A673 (cell line): ENCODE data around the gene TUBGCP3. TPM values are rescaled to one million over a fixed set of nuclear protein-coding genes. Genes with fewer than 3 reads are reported as not detected.

Source experiments
- BruUV-seq: library from RNA; stranded (reverse); fragments of 400-500 nt; replicated peaks from 2 replicates; lab custom pipeline; 2021; lab: Mats Ljungman, UMichigan
- CTCF ChIA-PET: fragments of 300-600 bp; sonication (Branson Sonifier 250); formaldehyde crosslinking; loops from one replicate; lab custom pipeline; 2022; ENCODE audit warnings: antibody characterized with exemption; lab: Charles Lee
- POLR2A ChIA-PET: fragments of 300-600 bp; sonication (Branson Sonifier 250); formaldehyde crosslinking; loops from one replicate; lab custom pipeline; 2022; ENCODE audit warnings: antibody characterized with exemption; ENCODE audit not compliant: low non-redundant PET; lab: Charles Lee
- DNase-seq: peaks from one replicate; pipeline ENCODE4 v3.0.0-alpha.2; 2015; ENCODE audit warnings: low spot score
- H3K27ac ChIP-seq: fragments of 200-600 bp; sonication (generic); 2 replicates; pipeline ENCODE4 v1.5.1; 2016; ENCODE audit warnings: mixed run types, low read depth, mild to moderate bottlenecking, mixed read lengths, antibody characterized with exemption, low read length; ENCODE audit not compliant: poor library complexity, severe bottlenecking
- H3K27me3 ChIP-seq: fragments of 200-600 bp; sonication (generic); replicated peaks from 2 replicates; pipeline ENCODE4 v1.6.1; 2017; ENCODE audit warnings: mixed run types, low read depth, mild to moderate bottlenecking, mixed read lengths, antibody characterized with exemption, low read length; ENCODE audit not compliant: insufficient read depth, poor library complexity
- H3K36me3 ChIP-seq: fragments of 200-600 bp; sonication (generic); 2 replicates; pipeline ENCODE4 v1.6.1; 2016; ENCODE audit warnings: mixed run types, mild to moderate bottlenecking, mixed read lengths, antibody characterized with exemption, low read length; ENCODE audit not compliant: insufficient read depth, poor library complexity, severe bottlenecking
- H3K4me1 ChIP-seq: fragments of 200-600 bp; sonication (generic); 2 replicates; pipeline ENCODE4 v1.6.1; 2017; ENCODE audit warnings: mixed run types, mild to moderate bottlenecking, mixed read lengths, antibody characterized with exemption, low read length; ENCODE audit not compliant: insufficient read depth, poor library complexity, severe bottlenecking
- H3K4me3 ChIP-seq: fragments of 200-600 bp; sonication (generic); 2 replicates; pipeline ENCODE4 v1.5.1; 2016; ENCODE audit warnings: low read depth, mixed run types, mild to moderate bottlenecking, mixed read lengths, low read length; ENCODE audit not compliant: poor library complexity, severe bottlenecking
- H3K9me3 ChIP-seq: fragments of 200-600 bp; sonication (generic); 2 replicates; pipeline ENCODE4 v1.6.1; 2016; ENCODE audit warnings: mixed run types, low read depth, mild to moderate bottlenecking, mixed read lengths, antibody characterized with exemption, low read length; ENCODE audit not compliant: poor library complexity, severe bottlenecking
- EZH2 ChIP-seq: fragments of 200-600 bp; sonication (generic); IDR thresholded peaks from 2 replicates; pipeline ENCODE4 v1.6.1; 2017; ENCODE audit warnings: borderline replicate concordance, low read depth, mild to moderate bottlenecking, mixed read lengths, antibody characterized with exemption, low read length; ENCODE audit not compliant: poor library complexity, severe bottlenecking
- intact Hi-C: fragments of 100-400 bp; cut with micrococcal nuclease; formaldehyde crosslinking; loops from one replicate; pipeline ENCODE4 v1.10.0; 2022; ENCODE audit not compliant: unreplicated experiment
- total RNA-seq: library from RNA; stranded (reverse); gene quantifications from 2 replicates; pipeline ENCODE4 v1.2.3, GENCODE V29; 2021
- TF ChIP-seq, protein P1 (sequence below): fragments of 300-800, 200-600 bp; sonication (generic); conservative IDR thresholded peaks from 2 replicates; pipeline ENCODE4 v1.5.1; 2017; ENCODE audit warnings: low read depth, mild to moderate bottlenecking, antibody characterized with exemption, low read length, moderate library complexity, mixed read lengths

TUBGCP3 gene
- total RNA-seq, 1 experiment from 2014 or later: 61.4 TPM

DNA sequence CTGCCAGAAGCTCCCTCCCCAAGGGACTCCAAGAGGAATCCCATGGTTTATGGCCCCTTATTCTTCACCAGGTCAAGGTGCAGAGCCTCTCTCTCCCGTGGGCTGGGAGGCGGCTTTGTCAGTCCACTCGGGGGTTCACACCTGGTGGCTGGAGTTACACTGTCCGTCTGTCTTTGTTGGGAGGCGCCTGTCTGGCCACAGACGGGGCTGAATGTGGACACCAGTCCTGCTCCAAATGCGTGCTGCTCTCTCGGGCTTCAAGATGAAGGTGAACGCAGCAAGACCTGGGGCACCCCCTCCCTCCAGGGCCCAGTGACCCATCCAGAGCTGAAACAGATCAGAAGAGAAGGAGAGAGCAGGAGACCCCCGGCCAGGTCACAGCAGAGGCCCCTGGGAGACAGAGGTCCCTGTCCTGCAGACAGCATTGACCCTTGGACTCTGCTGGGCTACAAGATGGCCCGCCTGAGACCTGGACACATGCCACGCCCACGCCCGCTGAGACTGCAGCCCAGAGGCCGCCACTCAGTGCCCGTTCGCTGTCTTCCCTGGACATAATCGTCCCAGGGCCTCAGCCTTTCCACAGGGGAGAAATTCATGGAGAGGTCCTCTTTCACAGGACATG, 29.9 kb upstream of the TUBGCP3 start:
- DNase-seq: no peak
- ChIA-PET CTCF (no interaction called here), POLR2A (no interaction called here)
- intact Hi-C loops: no loop called here
- Histone ChIP-seq H3K27ac (no peak overlapping the region), H3K4me1 (no peaks in the 10 kb centered on the region), H3K4me3 (no peak overlapping the region), H3K27me3 (peaks cover 31% of the 10 kb centered on the region), H3K36me3 (no peaks in the 10 kb centered on the region), H3K9me3 (no peaks in the 10 kb centered on the region)
- BruUV-seq: no TSS peak
- TF ChIP-seq, protein P1, sequence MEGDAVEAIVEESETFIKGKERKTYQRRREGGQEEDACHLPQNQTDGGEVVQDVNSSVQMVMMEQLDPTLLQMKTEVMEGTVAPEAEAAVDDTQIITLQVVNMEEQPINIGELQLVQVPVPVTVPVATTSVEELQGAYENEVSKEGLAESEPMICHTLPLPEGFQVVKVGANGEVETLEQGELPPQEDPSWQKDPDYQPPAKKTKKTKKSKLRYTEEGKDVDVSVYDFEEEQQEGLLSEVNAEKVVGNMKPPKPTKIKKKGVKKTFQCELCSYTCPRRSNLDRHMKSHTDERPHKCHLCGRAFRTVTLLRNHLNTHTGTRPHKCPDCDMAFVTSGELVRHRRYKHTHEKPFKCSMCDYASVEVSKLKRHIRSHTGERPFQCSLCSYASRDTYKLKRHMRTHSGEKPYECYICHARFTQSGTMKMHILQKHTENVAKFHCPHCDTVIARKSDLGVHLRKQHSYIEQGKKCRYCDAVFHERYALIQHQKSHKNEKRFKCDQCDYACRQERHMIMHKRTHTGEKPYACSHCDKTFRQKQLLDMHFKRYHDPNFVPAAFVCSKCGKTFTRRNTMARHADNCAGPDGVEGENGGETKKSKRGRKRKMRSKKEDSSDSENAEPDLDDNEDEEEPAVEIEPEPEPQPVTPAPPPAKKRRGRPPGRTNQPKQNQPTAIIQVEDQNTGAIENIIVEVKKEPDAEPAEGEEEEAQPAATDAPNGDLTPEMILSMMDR: no peak
- TF ChIP-seq EZH2: no peak

DNA sequence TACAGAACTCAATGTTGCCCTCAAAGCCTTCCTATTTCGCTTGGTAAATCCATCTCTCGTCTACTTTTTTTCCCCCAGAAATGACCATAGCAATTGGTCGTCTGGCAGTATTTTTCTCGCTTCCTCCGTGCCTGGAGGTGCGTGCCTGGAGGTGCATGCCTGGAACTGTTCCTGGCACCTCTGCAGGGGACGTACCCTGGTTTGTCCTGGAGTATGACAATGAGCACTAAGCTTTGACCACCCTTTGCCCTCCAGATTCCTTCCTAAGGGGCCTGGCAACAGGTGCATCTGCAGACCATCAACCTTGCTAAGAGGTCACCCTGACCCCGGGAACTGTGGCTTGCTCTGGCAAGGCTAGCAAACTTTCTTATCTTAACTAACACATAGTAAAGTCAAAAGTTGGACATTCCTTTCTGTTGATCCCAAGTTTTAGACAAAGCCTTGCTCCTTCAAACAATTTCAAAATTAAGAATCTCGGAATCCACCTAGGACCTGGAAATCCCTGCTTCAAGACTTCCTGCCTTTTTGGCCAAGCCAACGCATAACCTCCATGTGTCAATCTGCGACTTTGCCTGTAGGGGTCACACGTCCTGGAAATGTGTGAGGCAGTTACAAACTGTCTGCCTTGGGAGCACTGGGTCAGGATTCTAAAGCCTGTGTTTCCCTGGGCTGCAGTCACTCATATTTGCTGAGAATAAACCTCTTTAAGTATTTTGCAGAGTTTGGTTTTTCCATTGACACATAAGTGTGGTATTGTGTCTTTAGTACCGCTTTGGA, 28.8 kb upstream of the TUBGCP3 start:
- ChIA-PET POLR2A (no interaction called here), CTCF (no interaction called here)
- Histone ChIP-seq H3K36me3 (no peaks in the 10 kb centered on the region), H3K4me1 (no peaks in the 10 kb centered on the region), H3K4me3 (no peak overlapping the region), H3K27me3 (peaks cover 21% of the 10 kb centered on the region), H3K9me3 (no peaks in the 10 kb centered on the region), H3K27ac (no peak overlapping the region)
- no TSS peak for BruUV-seq
- DNase-seq: peak; percentile 53
- intact Hi-C loops: no loop called here
- TF ChIP-seq, protein P1: peak; percentile 69
- no peak for TF ChIP-seq EZH2

- no peak overlapping the region for H3K4me3 ChIP-seq
- peaks cover 28% of the 10 kb centered on the region for H3K27me3 ChIP-seq
- ChIA-PET POLR2A (no interaction called here), CTCF (no interaction called here)
- H3K27ac ChIP-seq: no peak overlapping the region
- H3K36me3 ChIP-seq: no peaks in the 10 kb centered on the region
- no TSS peak for BruUV-seq
- DNase-seq: no peak
- no peaks in the 10 kb centered on the region for H3K4me1 ChIP-seq
- H3K9me3 ChIP-seq: no peaks in the 10 kb centered on the region
- TF ChIP-seq, protein P1: no peak
- no peak for TF ChIP-seq EZH2
- intact Hi-C loops: no loop called here
These were observed 27.4 kb upstream of the TUBGCP3 start for GRCh38 chr13:112615391-112615790.
